ENCODE results near the gene RASGEF1C. TPM values are rescaled to one million over a fixed set of nuclear protein-coding genes. Genes with fewer than 3 reads are reported as not detected.

RASGEF1C gene
- total RNA-seq, 1 experiment from 2014 or later = 0.29 TPM

DNA sequence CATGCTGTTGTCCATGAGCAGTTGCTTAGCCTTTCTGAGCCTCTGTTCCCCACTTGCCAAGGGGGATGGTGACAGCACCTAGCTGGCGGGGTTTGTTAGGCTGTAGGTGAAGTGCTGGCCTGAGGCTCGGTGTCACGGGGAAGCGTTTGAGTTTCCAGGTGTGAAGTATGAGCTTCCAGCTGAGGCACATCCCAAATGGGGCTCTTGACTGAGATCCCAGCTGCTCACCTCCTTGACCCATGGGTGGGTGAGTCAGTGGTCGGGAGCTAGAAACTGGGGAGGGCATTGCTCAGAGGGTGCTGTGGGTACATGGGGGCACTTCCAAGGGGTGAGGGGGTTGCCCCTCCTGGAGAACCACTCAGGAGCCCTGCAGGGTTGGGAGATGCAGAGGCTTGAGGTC is 111.1 kb downstream of the RASGEF1C start:
- Histone ChIP-seq H3K9ac (ENCODE audit: low read length) (no peak overlapping the region), H3K36me3 (ENCODE audit: low read depth, low read length) (no peaks in the 10 kb centered on the region), H3K4me1 (ENCODE audit: insufficient read depth, low read length) (no peaks in the 10 kb centered on the region), H3K4me3 (ENCODE audit: low read length) (no peak overlapping the region), H3K4me2 (ENCODE audit: low read length) (no peak overlapping the region), H3K27me3 (ENCODE audit: low read length) (no peaks in the 10 kb centered on the region), H2AFZ (ENCODE audit: low read length) (no peak overlapping the region), H3F3A (ENCODE audit: low read length, unreplicated experiment) (no peaks in the 10 kb centered on the region), H3K27ac (ENCODE audit: low read length) (no peak overlapping the region), H3K9me3 (ENCODE audit: low read length) (no peaks in the 10 kb centered on the region), H3K79me2 (ENCODE audit: low read length) (no peaks in the 10 kb centered on the region), H3K9me2 (replicated peaks; ENCODE audit: low read length) (no peaks in the 10 kb centered on the region), H4K20me1 (ENCODE audit: low read length) (no peaks in the 10 kb centered on the region)
- no peak for ATAC-seq
- no TSS peak for BruUV-seq (replicated peaks)
- DNase-seq = no peak
- intact Hi-C loops (cut with micrococcal nuclease) = no loop called here
- CTCF ChIA-PET = no interaction called here
- TF ChIP-seq EZH2phosphoT487 (IDR thresholded peaks at IDR 0.05; ENCODE audit: borderline replicate concordance, low read length) = no peak
- no peak for TF ChIP-seq EZH2 (IDR thresholded peaks at IDR 0.05; ENCODE audit: low read length, unreplicated experiment)
- TF ChIP-seq, protein P1, sequence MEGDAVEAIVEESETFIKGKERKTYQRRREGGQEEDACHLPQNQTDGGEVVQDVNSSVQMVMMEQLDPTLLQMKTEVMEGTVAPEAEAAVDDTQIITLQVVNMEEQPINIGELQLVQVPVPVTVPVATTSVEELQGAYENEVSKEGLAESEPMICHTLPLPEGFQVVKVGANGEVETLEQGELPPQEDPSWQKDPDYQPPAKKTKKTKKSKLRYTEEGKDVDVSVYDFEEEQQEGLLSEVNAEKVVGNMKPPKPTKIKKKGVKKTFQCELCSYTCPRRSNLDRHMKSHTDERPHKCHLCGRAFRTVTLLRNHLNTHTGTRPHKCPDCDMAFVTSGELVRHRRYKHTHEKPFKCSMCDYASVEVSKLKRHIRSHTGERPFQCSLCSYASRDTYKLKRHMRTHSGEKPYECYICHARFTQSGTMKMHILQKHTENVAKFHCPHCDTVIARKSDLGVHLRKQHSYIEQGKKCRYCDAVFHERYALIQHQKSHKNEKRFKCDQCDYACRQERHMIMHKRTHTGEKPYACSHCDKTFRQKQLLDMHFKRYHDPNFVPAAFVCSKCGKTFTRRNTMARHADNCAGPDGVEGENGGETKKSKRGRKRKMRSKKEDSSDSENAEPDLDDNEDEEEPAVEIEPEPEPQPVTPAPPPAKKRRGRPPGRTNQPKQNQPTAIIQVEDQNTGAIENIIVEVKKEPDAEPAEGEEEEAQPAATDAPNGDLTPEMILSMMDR (conservative IDR thresholded peaks at IDR 0.05; ENCODE audit: low read depth, low read length) = no peak
- POLR2A ChIA-PET (ENCODE audit: unreplicated experiment) = no interaction called here

GRCh38 chr5:180097163-180097894 is 111.7 kb downstream of the RASGEF1C start:
- no TSS peak for BruUV-seq (replicated peaks)
- ChIA-PET CTCF (no interaction called here), POLR2A (ENCODE audit: unreplicated experiment) (no interaction called here)
- Histone ChIP-seq H3K27ac (ENCODE audit: low read length) (no peak overlapping the region), H3K4me1 (ENCODE audit: insufficient read depth, low read length) (no peaks in the 10 kb centered on the region), H3K9ac (ENCODE audit: low read length) (no peak overlapping the region), H4K20me1 (ENCODE audit: low read length) (no peaks in the 10 kb centered on the region), H3K79me2 (ENCODE audit: low read length) (no peaks in the 10 kb centered on the region), H3K9me2 (replicated peaks; ENCODE audit: low read length) (no peaks in the 10 kb centered on the region), H3K36me3 (ENCODE audit: low read depth, low read length) (no peaks in the 10 kb centered on the region), H3K4me2 (ENCODE audit: low read length) (no peak overlapping the region), H3F3A (ENCODE audit: low read length, unreplicated experiment) (no peaks in the 10 kb centered on the region), H3K9me3 (ENCODE audit: low read length) (no peaks in the 10 kb centered on the region), H3K27me3 (ENCODE audit: low read length) (no peaks in the 10 kb centered on the region), H3K4me3 (ENCODE audit: low read length) (no peak overlapping the region), H2AFZ (ENCODE audit: low read length) (no peak overlapping the region)
- DNase-seq = no peak
- intact Hi-C loops (cut with micrococcal nuclease) = no loop called here
- ATAC-seq = no peak
- TF ChIP-seq, protein P1 (conservative IDR thresholded peaks at IDR 0.05; ENCODE audit: low read depth, low read length) = no peak
- TF ChIP-seq EZH2phosphoT487 (IDR thresholded peaks at IDR 0.05; ENCODE audit: borderline replicate concordance, low read length) (no peak), EZH2 (IDR thresholded peaks at IDR 0.05; ENCODE audit: low read length, unreplicated experiment) (no peak)

DNA sequence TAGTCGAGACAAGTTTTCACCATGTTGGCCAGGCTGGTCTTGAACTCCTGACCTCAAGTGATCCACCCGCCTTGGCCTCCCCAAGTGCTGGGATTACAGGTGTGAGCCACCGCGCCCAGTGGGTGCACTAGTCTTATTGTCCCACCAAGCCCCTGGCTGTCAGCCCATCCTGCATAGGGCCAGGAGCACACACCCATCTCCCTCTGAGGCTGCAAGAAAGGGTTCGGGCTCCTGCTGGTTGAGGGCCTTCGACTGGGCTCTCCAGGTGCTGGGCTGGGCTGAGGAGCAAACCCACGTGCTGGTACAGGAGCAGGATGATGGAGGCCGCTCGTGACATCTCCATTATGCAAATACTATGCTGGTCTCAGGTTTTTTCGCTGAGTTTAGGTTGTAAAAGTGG is 112.4 kb downstream of the RASGEF1C start:
- H3K36me3 ChIP-seq (ENCODE audit: low read depth, low read length) = no peaks in the 10 kb centered on the region
- H3K4me3 ChIP-seq (ENCODE audit: low read length) = no peak overlapping the region
- no peaks in the 10 kb centered on the region for H3K9me2 ChIP-seq (replicated peaks; ENCODE audit: low read length)
- DNase-seq (no peak), ATAC-seq (no peak)
- H3K4me1 ChIP-seq (ENCODE audit: insufficient read depth, low read length) = no peaks in the 10 kb centered on the region
- H3K27ac ChIP-seq (ENCODE audit: low read length) = no peak overlapping the region
- ChIA-PET POLR2A (ENCODE audit: unreplicated experiment) (no interaction called here), CTCF (no interaction called here)
- no peaks in the 10 kb centered on the region for H3K79me2 ChIP-seq (ENCODE audit: low read length)
- intact Hi-C loops (cut with micrococcal nuclease) = no loop called here
- H3F3A ChIP-seq (ENCODE audit: low read length, unreplicated experiment) = no peaks in the 10 kb centered on the region
- no peak overlapping the region for H2AFZ ChIP-seq (ENCODE audit: low read length)
- TF ChIP-seq, protein P1 (conservative IDR thresholded peaks at IDR 0.05; ENCODE audit: low read depth, low read length) = no peak
- H4K20me1 ChIP-seq (ENCODE audit: low read length) = no peaks in the 10 kb centered on the region
- no peaks in the 10 kb centered on the region for H3K27me3 ChIP-seq (ENCODE audit: low read length)
- no peak overlapping the region for H3K4me2 ChIP-seq (ENCODE audit: low read length)
- no TSS peak for BruUV-seq (replicated peaks)
- H3K9me3 ChIP-seq (ENCODE audit: low read length) = no peaks in the 10 kb centered on the region
- H3K9ac ChIP-seq (ENCODE audit: low read length) = no peak overlapping the region

Measured in PC-3 (cell line).